ENCODE measurements around the gene RRP12. TPM values are rescaled to one million over a fixed set of nuclear protein-coding genes. Genes with fewer than 3 reads are reported as not detected.

RRP12 gene
- polyA plus RNA-seq, 1 experiment, result 10.6 TPM

DNA sequence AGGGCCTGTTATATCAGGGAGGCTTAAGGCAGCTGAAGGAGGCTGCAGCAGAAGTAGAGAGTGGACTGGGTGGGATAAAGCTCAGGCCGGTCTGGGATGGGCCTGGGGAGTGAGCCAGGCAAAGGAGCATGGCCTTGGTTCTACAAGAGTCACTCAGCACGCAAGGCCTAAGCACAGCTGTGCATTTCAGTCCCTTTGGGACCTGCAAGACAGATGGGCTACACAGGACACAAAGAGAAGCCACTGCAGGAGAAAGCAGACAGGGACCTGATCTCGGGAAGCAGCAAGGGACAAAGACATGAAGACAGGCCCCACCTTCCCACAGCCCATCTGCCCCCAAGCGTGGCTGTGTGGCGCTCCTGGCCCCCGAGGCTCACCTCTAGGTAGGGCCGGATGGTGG, 29.4 kb downstream of the RRP12 start:
- Histone ChIP-seq H3K27me3 (ENCODE audit: control insufficient read depth, insufficient read depth, low read length) (no peaks in the 10 kb centered on the region), H3K4me3 (ENCODE audit: low read depth, low read length) (no peak overlapping the region), H3K27ac (ENCODE audit: low read depth, low read length) (no peak overlapping the region), H3K9me3 (ENCODE audit: control insufficient read depth, insufficient read depth, low read length) (no peaks in the 10 kb centered on the region)
- POLR2A ChIA-PET, result no interaction called here
- no peak for DNase-seq (ENCODE audit: low read depth, low spot score)
- CTCF ChIA-PET, result no interaction called here
- TF ChIP-seq, protein P1, sequence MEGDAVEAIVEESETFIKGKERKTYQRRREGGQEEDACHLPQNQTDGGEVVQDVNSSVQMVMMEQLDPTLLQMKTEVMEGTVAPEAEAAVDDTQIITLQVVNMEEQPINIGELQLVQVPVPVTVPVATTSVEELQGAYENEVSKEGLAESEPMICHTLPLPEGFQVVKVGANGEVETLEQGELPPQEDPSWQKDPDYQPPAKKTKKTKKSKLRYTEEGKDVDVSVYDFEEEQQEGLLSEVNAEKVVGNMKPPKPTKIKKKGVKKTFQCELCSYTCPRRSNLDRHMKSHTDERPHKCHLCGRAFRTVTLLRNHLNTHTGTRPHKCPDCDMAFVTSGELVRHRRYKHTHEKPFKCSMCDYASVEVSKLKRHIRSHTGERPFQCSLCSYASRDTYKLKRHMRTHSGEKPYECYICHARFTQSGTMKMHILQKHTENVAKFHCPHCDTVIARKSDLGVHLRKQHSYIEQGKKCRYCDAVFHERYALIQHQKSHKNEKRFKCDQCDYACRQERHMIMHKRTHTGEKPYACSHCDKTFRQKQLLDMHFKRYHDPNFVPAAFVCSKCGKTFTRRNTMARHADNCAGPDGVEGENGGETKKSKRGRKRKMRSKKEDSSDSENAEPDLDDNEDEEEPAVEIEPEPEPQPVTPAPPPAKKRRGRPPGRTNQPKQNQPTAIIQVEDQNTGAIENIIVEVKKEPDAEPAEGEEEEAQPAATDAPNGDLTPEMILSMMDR (IDR thresholded peaks at IDR 0.05; ENCODE audit: low read depth, low read length), result no peak

DNA sequence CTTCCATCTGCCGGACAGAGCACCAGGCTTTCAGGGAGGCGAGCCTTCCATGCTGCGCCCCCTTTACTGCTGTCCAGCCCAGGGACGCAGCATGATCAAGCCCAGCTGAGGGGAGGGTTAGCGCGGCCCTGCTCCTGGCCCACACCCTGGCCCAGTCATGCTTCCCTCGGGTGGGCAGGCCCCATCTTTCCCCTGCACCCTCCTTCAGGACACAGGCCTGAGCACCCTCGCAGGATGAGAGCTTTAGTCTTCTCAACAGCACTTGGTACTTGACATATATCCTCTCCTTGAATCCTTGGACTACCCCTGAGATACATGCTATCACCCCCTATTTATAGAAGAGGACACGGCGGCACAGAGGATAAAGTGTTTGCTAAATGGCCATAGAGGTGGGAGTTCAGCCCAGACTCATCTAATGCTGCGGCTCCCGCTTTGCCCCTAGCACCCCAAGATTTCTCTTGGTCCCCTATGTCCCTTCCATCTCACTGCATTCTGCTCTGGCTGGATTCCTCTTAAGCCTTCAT, 34.0 kb downstream of the RRP12 start:
- TF ChIP-seq, protein P1 (IDR thresholded peaks at IDR 0.05; ENCODE audit: low read depth, low read length), result no peak
- no peak for DNase-seq (ENCODE audit: low read depth, low spot score)
- Histone ChIP-seq H3K9me3 (ENCODE audit: control insufficient read depth, insufficient read depth, low read length) (no peaks in the 10 kb centered on the region), H3K4me3 (ENCODE audit: low read depth, low read length) (no peak overlapping the region), H3K27me3 (ENCODE audit: control insufficient read depth, insufficient read depth, low read length) (no peaks in the 10 kb centered on the region), H3K27ac (ENCODE audit: low read depth, low read length) (no peak overlapping the region)
- POLR2A ChIA-PET, result no interaction called here
- CTCF ChIA-PET, result no interaction called here

DNA sequence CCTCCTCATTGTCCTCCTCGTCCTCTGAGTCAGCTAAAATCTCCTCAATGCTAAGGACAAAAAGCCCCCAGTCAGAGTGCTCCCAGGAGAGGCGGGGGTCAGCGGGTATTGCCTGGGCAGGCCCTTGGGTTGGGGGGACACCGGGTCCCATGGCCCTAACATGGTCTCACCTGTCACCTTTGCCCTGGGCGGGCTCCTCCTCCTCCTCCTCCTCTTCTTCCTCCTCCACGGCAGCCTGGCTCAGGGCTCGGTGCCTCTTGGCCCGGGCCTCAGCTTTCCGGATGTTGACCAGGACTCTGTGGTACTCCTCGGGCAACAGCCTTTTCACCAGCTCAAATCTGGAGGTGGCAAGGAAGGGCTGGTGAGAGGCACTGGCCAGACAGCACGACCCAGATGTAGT, 34.6 kb downstream of the RRP12 start:
- CTCF ChIA-PET, result no interaction called here
- TF ChIP-seq, protein P1 (IDR thresholded peaks at IDR 0.05; ENCODE audit: low read depth, low read length), result no peak
- no peak for DNase-seq (ENCODE audit: low read depth, low spot score)
- Histone ChIP-seq H3K4me3 (ENCODE audit: low read depth, low read length) (no peak overlapping the region), H3K27ac (ENCODE audit: low read depth, low read length) (no peak overlapping the region), H3K9me3 (ENCODE audit: control insufficient read depth, insufficient read depth, low read length) (no peaks in the 10 kb centered on the region), H3K27me3 (ENCODE audit: control insufficient read depth, insufficient read depth, low read length) (no peaks in the 10 kb centered on the region)
- POLR2A ChIA-PET, result no interaction called here

- TF ChIP-seq, protein P1 (IDR thresholded peaks at IDR 0.05; ENCODE audit: low read depth, low read length), result no peak
- POLR2A ChIA-PET, result interaction anchor here (0.8 kb wide), 1 partner anchor 49 kb away, joined by 5 read pairs; no protein-coding TSS in a partner anchor
- CTCF ChIA-PET, result no interaction called here
- H3K9me3 ChIP-seq (ENCODE audit: control insufficient read depth, insufficient read depth, low read length), result no peaks in the 10 kb centered on the region
- no peaks in the 10 kb centered on the region for H3K27me3 ChIP-seq (ENCODE audit: control insufficient read depth, insufficient read depth, low read length)
- no peak overlapping the region for H3K27ac ChIP-seq (ENCODE audit: low read depth, low read length)
- no peak for DNase-seq (ENCODE audit: low read depth, low spot score)
- H3K4me3 ChIP-seq (ENCODE audit: low read depth, low read length), result no peak overlapping the region
Measured at GRCh38 chr10:97365761-97366351, 35.3 kb downstream of the RRP12 start.

- Histone ChIP-seq H3K4me3 (ENCODE audit: low read depth, low read length) (no peak overlapping the region), H3K9me3 (ENCODE audit: control insufficient read depth, insufficient read depth, low read length) (no peaks in the 10 kb centered on the region), H3K27ac (ENCODE audit: low read depth, low read length) (no peak overlapping the region), H3K27me3 (ENCODE audit: control insufficient read depth, insufficient read depth, low read length) (no peaks in the 10 kb centered on the region)
- ChIA-PET CTCF (no interaction called here), POLR2A (no interaction called here)
- DNase-seq (ENCODE audit: low read depth, low spot score), result no peak
- TF ChIP-seq, protein P1 (IDR thresholded peaks at IDR 0.05; ENCODE audit: low read depth, low read length), result no peak
Measured at GRCh38 chr10:97363071-97363470, 38.1 kb downstream of the RRP12 start.

All from AG04450 (cell line).